Adrenal gland (tissue), 12 donors: Measurements from ENCODE around the gene PACS2. TPM values are rescaled to one million over a fixed set of nuclear protein-coding genes. Genes with fewer than 3 reads are reported as not detected.
A peak's percentile ranks its signal among the peaks of the same experiment; 100 is the strongest.
"Not testable (repeated sequence)": the region's sequence is repeated elsewhere in the genome, so short reads cannot be mapped to it uniquely, and the experiment has no call there.

Source experiments
- DNase-seq, 7 donors: peaks; one replicate each; pipeline ENCODE4 v3.0.0-alpha.2; 2019 to 2020
- H3K27ac ChIP-seq, 5 donors: fragments of 200-600 bp; sonication (generic) in 4 of 5; 1 replicate in 3 of 5; 2 replicates in 2 of 5; pipeline versions ENCODE4 v1.5.1 to v1.8.0; 2016 to 2020; ENCODE audit warnings: mild to moderate bottlenecking in 1 of 5
- H3K27me3 ChIP-seq: fragments of 200-600 bp; 2 replicates; pipeline ENCODE4 v1.8.0; 2021
- H3K36me3 ChIP-seq, 2 donors: fragments of 200-600 bp; replicated peaks in 1 of 2; 1 replicate in 1 of 2; 2 replicates in 1 of 2; pipeline versions ENCODE4 v1.5.1 to v1.8.0; 2018 to 2022
- H3K4me1 ChIP-seq, 2 donors: fragments of 200-600 bp; replicated peaks in 1 of 2; 1 replicate in 1 of 2; 2 replicates in 1 of 2; pipeline versions ENCODE4 v1.5.1 to v1.8.0; 2018 to 2021
- H3K4me3 ChIP-seq, 4 donors: fragments of 200-600 bp; sonication (generic) in 3 of 4; one replicate each; pipeline ENCODE4 v1.5.1; 2016 to 2018
- H3K9me3 ChIP-seq, 3 donors: fragments of 200-600 bp; sonication (generic) in 1 of 3; replicated peaks in 1 of 3; 1 replicate in 2 of 3; 2 replicates in 1 of 3; pipeline versions ENCODE4 v1.5.1 to v1.8.0; 2016 to 2021
- CTCF ChIP-seq, 6 experiments: fragments of 450-650 bp in 4 of 6; fragments of 200-600 bp in 2 of 6; sonication (generic) in 1 of 6; IDR thresholded peaks; 1 replicate in 5 of 6; 2 replicates in 1 of 6; pipeline versions ENCODE4 v1.5.1 to v1.8.0; 2016 to 2021; ENCODE audit warnings: antibody characterized with exemption in 6 of 6, mild to moderate bottlenecking in 2 of 6, moderate library complexity in 1 of 6
- POLR2A ChIP-seq, 2 donors: fragments of 450-650 bp; IDR thresholded peaks; one replicate each; pipeline ENCODE4 v1.6.1; 2017; ENCODE audit warnings: antibody characterized with exemption in 2 of 2, mild to moderate bottlenecking in 2 of 2, moderate library complexity in 1 of 2
- WGBS, 4 donors: extraction: QIAGEN DNeasy Blood & Tissue Kit in 2 of 4; methylation state at CpG; one replicate each; pipeline versions ENCODE4 v1.1.5 to v1.1.7; 2013 to 2017; 5-methylcytosine and 5-hydroxymethylcytosine counted together
- intact Hi-C, 2 donors: fragments of 100-400 bp; cut with DNase I; formaldehyde crosslinking; loops; one replicate each; pipeline versions ENCODE4 v1.14.1 to v1.15.0; 2022 to 2023
- polyA plus RNA-seq, 3 donors: library from polyadenylated mRNA; stranded (reverse); fragments of 200-250 nt in 2 of 3; fragments of 350-450 nt in 1 of 3; fragmentation: Illumina TruSeq in 1 of 3; extraction: RNeasy Lipid Tissue Mini Kit (QIAGEN cat#74804) in 1 of 3; gene quantifications; one replicate each; pipeline ENCODE4 v1.2.3, GENCODE V29; 2013 to 2014
- total RNA-seq, 9 donors: library from RNA; depleted of rRNA in 4 of 9; stranded (reverse); fragments of >200 nt in 4 of 9; fragments of 120-200 nt in 1 of 9; fragmentation: NEBNext Ultra II Directional in 1 of 9; extraction: Animal tissue kit (Norgen Biotek cat#: 25700) in 1 of 9; gene quantifications; one replicate each; pipeline versions ENCODE4 v1.1.0 to v1.2.4, GENCODE V29; 2013 to 2023
- donor health status: healthy with polysubstance abuse.
- donor health status: Bipolar disorder and iron deficiency.
- donor health status: DM: yes; HTN: yes; CAD: no.
- donor health status: DM: no; HTN: no; CAD: no.
- donor health status: DM: no; HTN: no; CAD: no.
- donor health status: DM: yes; HTN: yes; CAD: no.

PACS2 gene
- total and polyA plus RNA-seq, 12 donors: 19.5 to 221 (median 81.1) TPM

- H3K9me3 ChIP-seq: no peaks in the 10 kb centered on the region
- TF ChIP-seq POLR2A (IDR thresholded peaks at IDR 0.05): no peak
- no peak for TF ChIP-seq CTCF (IDR thresholded peaks at IDR 0.05)
- no peaks in the 10 kb centered on the region for H3K36me3 ChIP-seq
- H3K27me3 ChIP-seq: no peaks in the 10 kb centered on the region
- peaks cover 13 to 49% of the 10 kb centered on the region in 2 donors for H3K4me1 ChIP-seq
- H3K4me3 ChIP-seq: no peak overlapping the region
- WGBS, 4 donors: 86 to 88% (median 86%) methylated on average over 20 to 34 of the region's 34 CpGs
- intact Hi-C loops: no loop called here
- DNase-seq: no peak
- H3K27ac ChIP-seq: no peak overlapping the region
Observed at GRCh38 chr14:105326891-105327694, 12.5 kb downstream of the PACS2 start.

GRCh38 chr14:105327695-105328045, 13.1 kb downstream of the PACS2 start:
- H3K27ac ChIP-seq, intact Hi-C loops, H3K4me3 ChIP-seq, H3K9me3 ChIP-seq, H3K36me3 ChIP-seq, DNase-seq, H3K27me3 ChIP-seq: not testable (repeated sequence)
- WGBS, 4 donors: 86 to 100% (median 89%) methylated on average over 2 to 17 of the region's 17 CpGs; no CpG with 5 or more reads in 1 of the 4 donors
- H3K4me1 ChIP-seq: peaks cover 13 to 49% of the 10 kb centered on the region in 2 donors

GRCh38 chr14:105328070-105328677, 13.6 kb downstream of the PACS2 start:
- 76 to 79% (median 77%) methylated on average over 5 to 12 of the region's 12 CpGs for WGBS, 4 donors
- Histone ChIP-seq H3K27ac (peak overlapping the region; percentile 12 to 76 (median 68)), H3K4me1 (peaks cover 13 to 46% of the 10 kb centered on the region in 2 donors), H3K9me3 (no peaks in the 10 kb centered on the region), H3K4me3 (no peak overlapping the region), H3K27me3 (no peaks in the 10 kb centered on the region), H3K36me3 (no peaks in the 10 kb centered on the region)
- intact Hi-C loops: no loop called here
- TF ChIP-seq POLR2A (IDR thresholded peaks at IDR 0.05) (no peak), CTCF (IDR thresholded peaks at IDR 0.05) (no peak)
- no peak for DNase-seq

GRCh38 chr14:105328678-105329390, 14.3 kb downstream of the PACS2 start:
- Histone ChIP-seq H3K4me3 (no peak overlapping the region), H3K27ac (peak overlapping the region; percentile 12 to 76 (median 68)), H3K4me1 (peaks cover 13 to 46% of the 10 kb centered on the region in 2 donors), H3K9me3 (no peaks in the 10 kb centered on the region), H3K27me3 (no peaks in the 10 kb centered on the region), H3K36me3 (no peaks in the 10 kb centered on the region)
- DNase-seq: peak in 6 of 7 donors; percentile 59 to 79 (median 68)
- no peak for TF ChIP-seq POLR2A (IDR thresholded peaks at IDR 0.05)
- no peak for TF ChIP-seq CTCF (IDR thresholded peaks at IDR 0.05)
- WGBS, 4 donors: 59 to 71% (median 63%) methylated on average over 10 to 15 of the region's 15 CpGs
- intact Hi-C loops: no loop called here
